Sigmoid colon (tissue), 7 donors: ENCODE data around the gene MLLT6. TPM values are rescaled to one million over a fixed set of nuclear protein-coding genes. Genes with fewer than 3 reads are reported as not detected.
A peak's percentile ranks its signal among the peaks of the same experiment; 100 is the strongest.

Experiments
- DNase-seq: peaks from one replicate; pipeline ENCODE4 v3.0.0-alpha.2; 2019
- H3K27ac ChIP-seq, 4 donors: fragments of 200-600 bp; sonication (generic); one replicate each; pipeline ENCODE4 v1.5.1; 2016 to 2019; ENCODE audit warnings: mild to moderate bottlenecking in 1 of 4
- H3K27me3 ChIP-seq, 3 donors: fragments of 200-600 bp; sonication (generic); one replicate each; pipeline ENCODE4 v1.5.1; 2019; ENCODE audit warnings: mild to moderate bottlenecking in 1 of 3
- H3K36me3 ChIP-seq, 4 donors: fragments of 200-600 bp; sonication (generic); one replicate each; pipeline ENCODE4 v1.5.1; 2016 to 2019
- H3K4me1 ChIP-seq, 4 donors: fragments of 200-600 bp; sonication (generic); one replicate each; pipeline ENCODE4 v1.5.1; 2017 to 2019
- H3K4me3 ChIP-seq, 4 donors: fragments of 200-600 bp; sonication (generic); one replicate each; pipeline ENCODE4 v1.5.1; 2017 to 2019; ENCODE audit warnings: mild to moderate bottlenecking in 2 of 4, moderate library complexity in 1 of 4
- H3K9me3 ChIP-seq, 4 donors: fragments of 200-600 bp in 3 of 4; sonication (generic) in 3 of 4; one replicate each; pipeline versions ENCODE4 v1.5.1 to v1.6.1; 2013 to 2019
- EP300 ChIP-seq, 4 donors: sonication (generic); formaldehyde crosslinking; IDR thresholded peaks; one replicate each; pipeline ENCODE4 v1.6.1; 2017; ENCODE audit warnings: antibody characterized with exemption in 4 of 4
- POLR2A ChIP-seq, 2 donors: fragments of 450-650 bp; IDR thresholded peaks; one replicate each; pipeline ENCODE4 v1.6.1; 2016; ENCODE audit warnings: antibody characterized with exemption in 2 of 2, mild to moderate bottlenecking in 2 of 2, moderate library complexity in 2 of 2
- POLR2AphosphoS5 ChIP-seq, 4 donors: sonication (generic); formaldehyde crosslinking; IDR thresholded peaks; one replicate each; pipeline ENCODE4 v1.6.1; 2017; ENCODE audit warnings: antibody characterized with exemption in 4 of 4
- WGBS, 2 donors: extraction: QIAGEN DNeasy Blood & Tissue Kit; methylation state at CpG; one replicate each; pipeline ENCODE4 v1.1.7; 2013; 5-methylcytosine and 5-hydroxymethylcytosine counted together
- intact Hi-C: fragments of 100-400 bp; cut with DNase I; formaldehyde crosslinking; loops from one replicate; pipeline ENCODE4 v1.15.1; 2023
- polyA plus RNA-seq, 3 donors: library from polyadenylated mRNA; stranded (reverse); fragments of 200-250 nt; gene quantifications; one replicate each; pipeline ENCODE4 v1.2.3, GENCODE V29; 2013
- total RNA-seq, 4 donors: library from RNA; depleted of rRNA; stranded (reverse); fragments of >200 nt; gene quantifications; one replicate each; pipeline ENCODE4 v1.1.0, GENCODE V29; 2016
- TF ChIP-seq, protein P1 (sequence below), 4 experiments: fragments of 450-650 bp in 3 of 4; fragments of 200-600 bp in 1 of 4; IDR thresholded peaks; one replicate each; pipeline ENCODE4 v1.5.1; 2016 to 2019; ENCODE audit warnings: antibody characterized with exemption in 4 of 4, mild to moderate bottlenecking in 3 of 4, moderate library complexity in 2 of 4
- donor health status: healthy with polysubstance abuse.
- donor health status: Bipolar disorder and iron deficiency.
- donor health status: healthy.

MLLT6 gene
- total and polyA plus RNA-seq, 7 donors: 15.3 to 90.3 (median 51.5) TPM

DNA sequence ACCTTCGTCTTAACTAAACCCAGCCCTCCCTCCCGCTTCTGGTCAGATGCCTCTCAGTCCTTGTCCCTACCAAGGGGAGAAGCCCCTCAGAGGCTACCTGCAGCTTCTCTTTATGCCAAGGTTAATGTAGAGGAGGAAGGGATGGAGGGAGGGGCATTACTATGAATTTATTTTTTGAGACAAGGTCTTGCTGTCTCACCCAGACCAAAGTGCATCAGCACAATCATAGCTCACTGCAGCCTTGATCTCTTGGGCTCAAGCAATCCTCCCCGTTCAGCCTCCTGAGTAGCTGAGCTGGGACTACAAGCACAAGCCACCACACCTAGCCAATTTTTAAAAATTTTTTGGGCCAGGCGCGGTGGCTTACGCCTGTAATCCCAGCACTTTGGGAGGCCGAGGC, 45.7 kb upstream of the MLLT6 start:
- no peaks in the 10 kb centered on the region for H3K9me3 ChIP-seq
- no peaks in the 10 kb centered on the region for H3K36me3 ChIP-seq
- no peak for DNase-seq
- no peak overlapping the region for H3K27ac ChIP-seq
- 77 to 89% methylated on average over 7 of the region's 7 CpGs for WGBS, 2 donors
- no peak overlapping the region for H3K4me3 ChIP-seq
- intact Hi-C loops: no loop called here
- H3K27me3 ChIP-seq: peaks cover 0 to 22% (median 15%) of the 10 kb centered on the region in 3 donors
- no peaks in the 10 kb centered on the region for H3K4me1 ChIP-seq
- TF ChIP-seq, protein P1, sequence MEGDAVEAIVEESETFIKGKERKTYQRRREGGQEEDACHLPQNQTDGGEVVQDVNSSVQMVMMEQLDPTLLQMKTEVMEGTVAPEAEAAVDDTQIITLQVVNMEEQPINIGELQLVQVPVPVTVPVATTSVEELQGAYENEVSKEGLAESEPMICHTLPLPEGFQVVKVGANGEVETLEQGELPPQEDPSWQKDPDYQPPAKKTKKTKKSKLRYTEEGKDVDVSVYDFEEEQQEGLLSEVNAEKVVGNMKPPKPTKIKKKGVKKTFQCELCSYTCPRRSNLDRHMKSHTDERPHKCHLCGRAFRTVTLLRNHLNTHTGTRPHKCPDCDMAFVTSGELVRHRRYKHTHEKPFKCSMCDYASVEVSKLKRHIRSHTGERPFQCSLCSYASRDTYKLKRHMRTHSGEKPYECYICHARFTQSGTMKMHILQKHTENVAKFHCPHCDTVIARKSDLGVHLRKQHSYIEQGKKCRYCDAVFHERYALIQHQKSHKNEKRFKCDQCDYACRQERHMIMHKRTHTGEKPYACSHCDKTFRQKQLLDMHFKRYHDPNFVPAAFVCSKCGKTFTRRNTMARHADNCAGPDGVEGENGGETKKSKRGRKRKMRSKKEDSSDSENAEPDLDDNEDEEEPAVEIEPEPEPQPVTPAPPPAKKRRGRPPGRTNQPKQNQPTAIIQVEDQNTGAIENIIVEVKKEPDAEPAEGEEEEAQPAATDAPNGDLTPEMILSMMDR (IDR thresholded peaks at IDR 0.05): no peak
- TF ChIP-seq POLR2A (IDR thresholded peaks at IDR 0.05) (no peak), EP300 (IDR thresholded peaks at IDR 0.05) (no peak), POLR2AphosphoS5 (IDR thresholded peaks at IDR 0.05) (no peak)

GRCh38 chr17:38660097-38661025, 44.7 kb upstream of the MLLT6 start:
- Histone ChIP-seq H3K36me3 (no peaks in the 10 kb centered on the region), H3K4me1 (no peaks in the 10 kb centered on the region), H3K9me3 (no peaks in the 10 kb centered on the region), H3K27ac (no peak overlapping the region), H3K4me3 (no peak overlapping the region), H3K27me3 (peaks cover 0 to 13% (median 7%) of the 10 kb centered on the region in 3 donors)
- DNase-seq: peak; percentile 29
- intact Hi-C loops: loop anchor here (10.0 kb wide), 1 partner anchor 306 kb away; the partner anchor contains the start of gene SOCS7
- 58 to 78% methylated on average over 16 of the region's 16 CpGs for WGBS, 2 donors
- TF ChIP-seq POLR2AphosphoS5 (IDR thresholded peaks at IDR 0.05): no peak
- TF ChIP-seq EP300 (IDR thresholded peaks at IDR 0.05): no peak
- TF ChIP-seq, protein P1 (IDR thresholded peaks at IDR 0.05): no peak
- TF ChIP-seq POLR2A (IDR thresholded peaks at IDR 0.05): no peak

GRCh38 chr17:38663125-38663751, 41.8 kb upstream of the MLLT6 start:
- no peaks in the 10 kb centered on the region for H3K9me3 ChIP-seq
- 11 to 19% methylated on average over 9 of the region's 9 CpGs for WGBS, 2 donors
- H3K36me3 ChIP-seq: no peaks in the 10 kb centered on the region
- H3K27me3 ChIP-seq: no peaks in the 10 kb centered on the region
- H3K4me3 ChIP-seq: no peak overlapping the region
- no peaks in the 10 kb centered on the region for H3K4me1 ChIP-seq
- intact Hi-C loops: loop anchor here (10.0 kb wide), 1 partner anchor 308 kb away; the partner anchor contains the start of gene SOCS7
- DNase-seq: peak; percentile 62
- TF ChIP-seq POLR2A (IDR thresholded peaks at IDR 0.05): no peak
- TF ChIP-seq, protein P1 (IDR thresholded peaks at IDR 0.05): peak; percentile 27 to 54 (median 46)
- no peak overlapping the region for H3K27ac ChIP-seq

- DNase-seq: peak; percentile 33
- no peaks in the 10 kb centered on the region for H3K4me1 ChIP-seq
- no peak overlapping the region for H3K4me3 ChIP-seq
- no peak for TF ChIP-seq EP300 (IDR thresholded peaks at IDR 0.05)
- TF ChIP-seq, protein P1 (IDR thresholded peaks at IDR 0.05): no peak
- no peak for TF ChIP-seq POLR2A (IDR thresholded peaks at IDR 0.05)
- no peak for TF ChIP-seq POLR2AphosphoS5 (IDR thresholded peaks at IDR 0.05)
- no peaks in the 10 kb centered on the region for H3K36me3 ChIP-seq
- WGBS, 2 donors: 88 to 90% methylated on average over 9 of the region's 9 CpGs
- intact Hi-C loops: loop anchor here (10.0 kb wide), 1 partner anchor 309 kb away; the partner anchor contains the start of gene SOCS7
- no peaks in the 10 kb centered on the region for H3K9me3 ChIP-seq
- peaks cover 0 to 3% (median 2%) of the 10 kb centered on the region in 3 donors for H3K27me3 ChIP-seq
- H3K27ac ChIP-seq: no peak overlapping the region
These were observed 41.0 kb upstream of the MLLT6 start for GRCh38 chr17:38663964-38664644.
